Tibial artery (tissue), 4 donors: ENCODE data around the gene FOXO6.
A peak's percentile ranks its signal among the peaks of the same experiment; 100 is the strongest.

Source experiments
- DNase-seq, 2 donors: peaks; one replicate each; pipeline ENCODE4 v3.0.0-alpha.2; 2019
- H3K27ac ChIP-seq, 2 donors: fragments of 200-600 bp; sonication (generic) in 1 of 2; 1 replicate in 1 of 2; 2 replicates in 1 of 2; pipeline ENCODE4 v1.5.1; 2018 to 2019; ENCODE audit warnings: mild to moderate bottlenecking in 1 of 2
- H3K27me3 ChIP-seq, 2 donors: fragments of 200-600 bp; sonication (generic) in 1 of 2; one replicate each; pipeline versions ENCODE4 v1.5.1 to v1.6.0; 2016 to 2019
- H3K36me3 ChIP-seq, 3 donors: fragments of 200-600 bp; sonication (generic) in 2 of 3; one replicate each; pipeline ENCODE4 v1.5.1; 2016 to 2019; ENCODE audit warnings: mild to moderate bottlenecking in 2 of 3
- H3K4me1 ChIP-seq, 4 donors: fragments of 200-600 bp; sonication (generic) in 2 of 4; 1 replicate in 3 of 4; 2 replicates in 1 of 4; pipeline ENCODE4 v1.5.1; 2016 to 2019
- H3K4me3 ChIP-seq, 2 donors: fragments of 200-600 bp; sonication (generic) in 1 of 2; 1 replicate in 1 of 2; 2 replicates in 1 of 2; pipeline ENCODE4 v1.5.1; 2018 to 2019; ENCODE audit warnings: mild to moderate bottlenecking in 2 of 2
- H3K9me3 ChIP-seq, 3 donors: fragments of 200-600 bp; sonication (generic) in 1 of 3; one replicate each; pipeline ENCODE4 v1.5.1; 2016 to 2019
- CTCF ChIP-seq, 2 experiments: fragments of 200-600 bp in 1 of 2; fragments of 450-650 bp in 1 of 2; IDR thresholded peaks; one replicate each; pipeline ENCODE4 v1.5.1; 2017 to 2019; ENCODE audit warnings: antibody characterized with exemption in 2 of 2, mild to moderate bottlenecking in 1 of 2, moderate library complexity in 1 of 2
- intact Hi-C: fragments of 100-400 bp; cut with DNase I; formaldehyde crosslinking; loops from one replicate; pipeline ENCODE4 v1.15.0; 2023; ENCODE audit warnings: low total_unique reads

Gene FOXO6

GRCh38 chr1:41340655-41341364 is 20.4 kb upstream of the FOXO6 start:
- intact Hi-C loops, result no loop called here
- no peak overlapping the region for H3K4me3 ChIP-seq
- H3K27me3 ChIP-seq, result peaks cover 0 to 5% of the 10 kb centered on the region in 2 donors
- H3K36me3 ChIP-seq, result no peaks in the 10 kb centered on the region
- peaks cover 0 to 10% (median 0%) of the 10 kb centered on the region in 3 donors for H3K9me3 ChIP-seq
- TF ChIP-seq CTCF (IDR thresholded peaks at IDR 0.05), result no peak
- DNase-seq, result no peak
- no peaks in the 10 kb centered on the region for H3K4me1 ChIP-seq
- H3K27ac ChIP-seq, result no peak overlapping the region

- DNase-seq, result no peak
- intact Hi-C loops, result no loop called here
- no peak overlapping the region for H3K4me3 ChIP-seq
- H3K36me3 ChIP-seq, result no peaks in the 10 kb centered on the region
- no peaks in the 10 kb centered on the region for H3K4me1 ChIP-seq
- peaks cover 0 to 10% (median 0%) of the 10 kb centered on the region in 3 donors for H3K9me3 ChIP-seq
- H3K27ac ChIP-seq, result no peak overlapping the region
- no peak for TF ChIP-seq CTCF (IDR thresholded peaks at IDR 0.05)
- H3K27me3 ChIP-seq, result peaks cover 0 to 5% of the 10 kb centered on the region in 2 donors
Measured at GRCh38 chr1:41341365-41341683, 19.9 kb upstream of the FOXO6 start.

- intact Hi-C loops, result no loop called here
- Histone ChIP-seq H3K4me3 (no peak overlapping the region), H3K27me3 (peaks cover 0 to 5% of the 10 kb centered on the region in 2 donors), H3K9me3 (peaks cover 0 to 10% (median 0%) of the 10 kb centered on the region in 3 donors), H3K27ac (no peak overlapping the region), H3K36me3 (no peaks in the 10 kb centered on the region), H3K4me1 (no peaks in the 10 kb centered on the region)
- no peak for DNase-seq
- no peak for TF ChIP-seq CTCF (IDR thresholded peaks at IDR 0.05)
Measured at GRCh38 chr1:41341772-41342562, 19.3 kb upstream of the FOXO6 start.

- H3K27me3 ChIP-seq, result peaks cover 0 to 5% of the 10 kb centered on the region in 2 donors
- H3K9me3 ChIP-seq, result peaks cover 0 to 10% (median 0%) of the 10 kb centered on the region in 3 donors
- H3K36me3 ChIP-seq, result no peaks in the 10 kb centered on the region
- TF ChIP-seq CTCF (IDR thresholded peaks at IDR 0.05), result no peak
- intact Hi-C loops, result no loop called here
- H3K4me1 ChIP-seq, result no peaks in the 10 kb centered on the region
- no peak overlapping the region for H3K27ac ChIP-seq
- no peak overlapping the region for H3K4me3 ChIP-seq
- DNase-seq, result no peak
Measured at GRCh38 chr1:41342774-41343355, 18.4 kb upstream of the FOXO6 start.

- no peak overlapping the region for H3K4me3 ChIP-seq
- intact Hi-C loops, result no loop called here
- H3K4me1 ChIP-seq, result no peaks in the 10 kb centered on the region
- H3K36me3 ChIP-seq, result no peaks in the 10 kb centered on the region
- DNase-seq, result peak in 1 of 2 donors; percentile 51
- no peak for TF ChIP-seq CTCF (IDR thresholded peaks at IDR 0.05)
- H3K9me3 ChIP-seq, result peaks cover 0 to 5% (median 0%) of the 10 kb centered on the region in 3 donors
- no peak overlapping the region for H3K27ac ChIP-seq
- H3K27me3 ChIP-seq, result peaks cover 0 to 5% of the 10 kb centered on the region in 2 donors
Measured at GRCh38 chr1:41343790-41344699, 17.2 kb upstream of the FOXO6 start.
